ENCODE data around the gene SNRPA. TPM values are rescaled to one million over a fixed set of nuclear protein-coding genes. Genes with fewer than 3 reads are reported as not detected.

SNRPA gene
- total RNA-seq, 4 donors from 2014 or later: 47.3 to 69.1 (median 57.6) TPM

- no peaks in the 10 kb centered on the region for H3K27me3 ChIP-seq
- H3K4me1 ChIP-seq: peaks cover 13 to 34% (median 29%) of the 10 kb centered on the region in 4 donors
- intact Hi-C loops (cut with DNase I): no loop called here
- TF ChIP-seq EP300 (IDR thresholded peaks at IDR 0.05) (no peak), POLR2AphosphoS5 (IDR thresholded peaks at IDR 0.05) (no peak), POLR2A (IDR thresholded peaks at IDR 0.05; ENCODE audit: low read depth) (no peak), CTCF (IDR thresholded peaks at IDR 0.05) (no peak)
- peak overlapping the region; percentile 46 to 77 (median 62) for H3K27ac ChIP-seq (replicated peaks in 1 of 4)
- peaks cover 43 to 75% (median 61%) of the 10 kb centered on the region in 4 donors for H3K36me3 ChIP-seq
- peak overlapping the region in 3 of 4 donors; percentile 3 to 38 (median 20) for H3K4me3 ChIP-seq
- WGBS: 81% methylated on average over 8 of the region's 16 CpGs
- no peak for DNase-seq (ENCODE audit: extremely low spot score)
- H3K9me3 ChIP-seq: no peaks in the 10 kb centered on the region
Observed at GRCh38 chr19:40739871-40740703, 10.9 kb upstream of the SNRPA start.

- no peaks in the 10 kb centered on the region for H3K9me3 ChIP-seq
- intact Hi-C loops (cut with DNase I): no loop called here
- no peak for DNase-seq (ENCODE audit: extremely low spot score)
- H3K36me3 ChIP-seq: peaks cover 36 to 69% (median 55%) of the 10 kb centered on the region in 4 donors
- peaks cover 13 to 41% (median 35%) of the 10 kb centered on the region in 4 donors for H3K4me1 ChIP-seq
- peak overlapping the region; percentile 46 to 77 (median 62) for H3K27ac ChIP-seq (replicated peaks in 1 of 4)
- H3K4me3 ChIP-seq: peak overlapping the region in 3 of 4 donors; percentile 3 to 38 (median 20)
- 58% methylated on average over 5 of the region's 6 CpGs for WGBS
- H3K27me3 ChIP-seq: no peaks in the 10 kb centered on the region
- TF ChIP-seq POLR2AphosphoS5 (IDR thresholded peaks at IDR 0.05) (peak; percentile 13 to 51), CTCF (IDR thresholded peaks at IDR 0.05) (no peak), EP300 (IDR thresholded peaks at IDR 0.05) (no peak), POLR2A (IDR thresholded peaks at IDR 0.05; ENCODE audit: low read depth) (no peak)
Observed at GRCh38 chr19:40740747-40741146, 10.3 kb upstream of the SNRPA start.

- Histone ChIP-seq H3K27ac (replicated peaks in 1 of 4) (peak overlapping the region; percentile 46 to 77 (median 62)), H3K36me3 (peaks cover 26 to 59% (median 44%) of the 10 kb centered on the region in 4 donors), H3K4me3 (no peak overlapping the region), H3K4me1 (peaks cover 13 to 41% (median 37%) of the 10 kb centered on the region in 4 donors), H3K27me3 (no peaks in the 10 kb centered on the region), H3K9me3 (no peaks in the 10 kb centered on the region)
- no peak for TF ChIP-seq POLR2A (IDR thresholded peaks at IDR 0.05; ENCODE audit: low read depth)
- TF ChIP-seq CTCF (IDR thresholded peaks at IDR 0.05): no peak
- no peak for TF ChIP-seq POLR2AphosphoS5 (IDR thresholded peaks at IDR 0.05)
- no peak for TF ChIP-seq EP300 (IDR thresholded peaks at IDR 0.05)
- 82% methylated on average over 8 of the region's 10 CpGs for WGBS
- DNase-seq (ENCODE audit: extremely low spot score): no peak
- intact Hi-C loops (cut with DNase I): no loop called here
Observed at GRCh38 chr19:40741527-40742390, 9.2 kb upstream of the SNRPA start.

- intact Hi-C loops (cut with DNase I): no loop called here
- TF ChIP-seq CTCF (IDR thresholded peaks at IDR 0.05): no peak
- TF ChIP-seq POLR2A (IDR thresholded peaks at IDR 0.05; ENCODE audit: low read depth): no peak
- TF ChIP-seq POLR2AphosphoS5 (IDR thresholded peaks at IDR 0.05): no peak
- no peak for TF ChIP-seq EP300 (IDR thresholded peaks at IDR 0.05)
- peaks cover 13 to 41% (median 37%) of the 10 kb centered on the region in 4 donors for H3K4me1 ChIP-seq
- no peaks in the 10 kb centered on the region for H3K27me3 ChIP-seq
- 81% methylated on average over 6 of the region's 17 CpGs for WGBS
- H3K4me3 ChIP-seq: no peak overlapping the region
- peaks cover 19 to 51% (median 37%) of the 10 kb centered on the region in 4 donors for H3K36me3 ChIP-seq
- peak overlapping the region in 1 of 4 donors; percentile 27 for H3K27ac ChIP-seq (replicated peaks in 1 of 4)
- H3K9me3 ChIP-seq: no peaks in the 10 kb centered on the region
- DNase-seq (ENCODE audit: extremely low spot score): no peak
Observed at GRCh38 chr19:40742477-40742876, 8.5 kb upstream of the SNRPA start.

All from esophagus muscularis mucosa (tissue), 4 donors.